HL-60 (cell line): ENCODE data around the gene NOL8.

Source experiments
- DNase-seq, 2 experiments: peaks; one replicate each; pipeline ENCODE4 v3.0.0-alpha.2; 2010 to 2020; ENCODE audit warnings: low read depth in 1 of 2, low spot score in 1 of 2
- H3K27ac ChIP-seq: fragments of 250-450 bp; sonication (Bioruptor Pico); replicated peaks from 2 replicates; pipeline ENCODE4 v1.5.1; 2020; ENCODE audit warnings: mild to moderate bottlenecking, moderate library complexity
- H3K27me3 ChIP-seq: fragments of 250-450 bp; sonication (Bioruptor Pico); 2 replicates; pipeline ENCODE4 v1.5.1; 2021; ENCODE audit warnings: mild to moderate bottlenecking, moderate library complexity; ENCODE audit not compliant: insufficient read depth, poor library complexity, severe bottlenecking
- H3K4me3 ChIP-seq: replicated peaks from 2 replicates; pipeline ENCODE4 v1.5.1; 2011; ENCODE audit warnings: mild to moderate bottlenecking, control low read depth, low read length; ENCODE audit not compliant: insufficient read depth
- CTCF ChIP-seq: IDR thresholded peaks from one replicate; pipeline ENCODE4 v1.5.1; 2011; ENCODE audit warnings: low read length, control low read depth, inconsistent platforms; ENCODE audit not compliant: insufficient read depth
- GABPA ChIP-seq: IDR thresholded peaks from 2 replicates; pipeline ENCODE4 v1.6.1; 2012; ENCODE audit warnings: low read depth
- POLR2AphosphoS5 ChIP-seq: IDR thresholded peaks from 2 replicates; pipeline ENCODE4 v1.6.1; 2012; ENCODE audit warnings: low read depth
- REST ChIP-seq: IDR thresholded peaks from 2 replicates; pipeline ENCODE4 v1.6.1; 2012; ENCODE audit warnings: low read depth; ENCODE audit not compliant: insufficient replicate concordance
- SPI1 ChIP-seq: IDR thresholded peaks from 2 replicates; pipeline ENCODE4 v1.6.1; 2012; ENCODE audit warnings: low read depth, mild to moderate bottlenecking, borderline replicate concordance

Gene NOL8

GRCh38 chr9:92333282-92333634 is 8.1 kb upstream of the NOL8 start:
- Histone ChIP-seq H3K4me3 (no peak overlapping the region), H3K27ac (no peak overlapping the region), H3K27me3 (no peaks in the 10 kb centered on the region)
- no peak for DNase-seq
- TF ChIP-seq CTCF (no peak), SPI1 (no peak), REST (no peak), POLR2AphosphoS5 (no peak), GABPA (no peak)

GRCh38 chr9:92332577-92333281 is 7.6 kb upstream of the NOL8 start:
- H3K27ac ChIP-seq: no peak overlapping the region
- H3K27me3 ChIP-seq: no peaks in the 10 kb centered on the region

More at GRCh38 chr9:92332577-92333281, 7.6 kb upstream of the NOL8 start:
- no peak overlapping the region for H3K4me3 ChIP-seq
- DNase-seq: no peak
- TF ChIP-seq CTCF (no peak), GABPA (no peak), POLR2AphosphoS5 (no peak), SPI1 (no peak), REST (no peak)
